ENCODE data around the gene SH2D4B. TPM values are rescaled to one million over a fixed set of nuclear protein-coding genes. Genes with fewer than 3 reads are reported as not detected.

The SH2D4B gene
- total RNA-seq, 1 donor, result not detected

- DNase-seq (ENCODE audit: low read depth), result no peak
- no peak for TF ChIP-seq CTCF (IDR thresholded peaks at IDR 0.05; ENCODE audit: insufficient read depth, low read length)
- no peak overlapping the region for H3K4me3 ChIP-seq (ENCODE audit: low read depth, low read length)
Measured at GRCh38 chr10:80537086-80537735, 491 bp upstream of the SH2D4B start.

GRCh38 chr10:80538481-80539185, 931 bp downstream of the SH2D4B start:
- no peak for TF ChIP-seq CTCF (IDR thresholded peaks at IDR 0.05; ENCODE audit: insufficient read depth, low read length)
- DNase-seq (ENCODE audit: low read depth), result no peak
- no peak overlapping the region for H3K4me3 ChIP-seq (ENCODE audit: low read depth, low read length)

- H3K4me3 ChIP-seq (ENCODE audit: low read depth, low read length), result no peak overlapping the region
- TF ChIP-seq CTCF (IDR thresholded peaks at IDR 0.05; ENCODE audit: insufficient read depth, low read length), result no peak
- no peak for DNase-seq (ENCODE audit: low read depth)
Measured at GRCh38 chr10:80539421-80540031, 1.8 kb downstream of the SH2D4B start.

- TF ChIP-seq CTCF (IDR thresholded peaks at IDR 0.05; ENCODE audit: insufficient read depth, low read length), result no peak
- no peak for DNase-seq (ENCODE audit: low read depth)
- H3K4me3 ChIP-seq (ENCODE audit: low read depth, low read length), result no peak overlapping the region
Measured at GRCh38 chr10:80540136-80540535, 2.4 kb downstream of the SH2D4B start.

- no peak overlapping the region for H3K4me3 ChIP-seq (ENCODE audit: low read depth, low read length)
- no peak for TF ChIP-seq CTCF (IDR thresholded peaks at IDR 0.05; ENCODE audit: insufficient read depth, low read length)
- DNase-seq (ENCODE audit: low read depth), result no peak
Measured at GRCh38 chr10:80540618-80540980, 2.9 kb downstream of the SH2D4B start.

- TF ChIP-seq CTCF (IDR thresholded peaks at IDR 0.05; ENCODE audit: insufficient read depth, low read length), result no peak
- DNase-seq (ENCODE audit: low read depth), result no peak
- H3K4me3 ChIP-seq (ENCODE audit: low read depth, low read length), result no peak overlapping the region
Measured at GRCh38 chr10:80540981-80541750, 3.5 kb downstream of the SH2D4B start.

Measured in fibroblast of the aortic adventitia (primary cell).